ENCODE results near the gene GFER.
"Not testable (repeated sequence)": the region's sequence is repeated elsewhere in the genome, so short reads cannot be mapped to it uniquely, and the experiment has no call there.

The GFER gene

DNA sequence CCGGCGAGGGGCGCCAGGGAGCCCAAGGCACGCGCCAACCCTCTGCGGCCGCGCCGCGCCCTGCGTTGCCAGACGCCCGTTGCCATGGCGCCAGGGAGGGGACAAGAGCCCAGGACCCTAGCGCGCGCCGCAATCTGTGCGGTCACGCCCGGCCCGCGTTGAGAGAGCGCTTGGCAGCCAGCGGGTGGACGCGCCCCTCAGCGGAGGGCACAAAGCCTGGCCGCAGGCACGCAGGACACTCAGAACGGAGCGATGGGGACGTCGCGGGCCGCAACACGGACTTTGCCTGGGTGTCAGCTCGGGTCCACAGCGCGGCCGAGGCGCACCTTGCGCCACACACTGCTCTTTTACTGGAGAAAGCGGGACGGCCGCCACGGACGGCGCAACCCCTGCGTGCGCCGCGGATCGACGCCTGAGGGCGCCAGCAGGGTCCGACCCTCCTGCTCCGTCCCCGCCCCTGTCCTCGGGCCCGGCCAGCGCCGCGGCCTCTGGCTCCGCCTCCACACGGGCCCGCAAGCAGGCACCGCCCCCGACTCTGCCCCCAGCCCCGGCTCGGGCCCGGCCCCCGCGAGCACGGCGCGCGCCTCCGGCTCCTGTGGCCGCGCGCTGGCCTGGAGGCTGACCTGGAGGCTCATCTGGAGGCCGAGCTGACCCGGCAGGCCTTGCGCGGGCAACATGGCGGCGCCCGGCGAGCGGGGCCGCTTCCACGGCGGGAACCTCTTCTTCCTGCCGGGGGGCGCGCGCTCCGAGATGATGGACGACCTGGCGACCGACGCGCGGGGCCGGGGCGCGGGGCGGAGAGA lies at the start of gene GFER:
GFER (plus strand) TSS at position 650 of the 803 bp plus-strand sequence; CDS start at position 676, 26 bp downstream.
- DNase-seq: peak; percentile 97

GRCh38 chr16:1936945-1937479 lies 47.0 kb upstream of the GFER start:
- no peak for DNase-seq

DNA sequence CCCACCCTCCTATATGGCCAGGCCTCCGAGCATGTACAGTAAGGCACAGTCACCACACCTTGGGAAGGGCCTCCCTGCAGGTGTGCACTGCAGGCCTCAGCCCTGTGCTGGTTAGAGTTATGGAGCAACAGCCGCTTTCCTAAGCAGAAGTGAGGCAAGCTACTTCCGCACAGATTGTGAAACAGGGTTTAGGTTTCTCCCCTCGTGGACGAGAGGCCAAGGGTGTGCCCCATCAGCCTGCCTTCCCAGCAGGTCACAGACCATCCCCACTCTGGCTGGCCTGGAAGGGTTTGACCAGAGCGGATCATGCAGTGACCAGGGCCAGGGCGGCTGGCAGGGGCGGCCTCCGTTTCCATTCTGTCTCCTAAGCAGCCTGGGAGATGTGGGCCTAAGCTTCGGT lies 45.7 kb upstream of the GFER start:
- peak; percentile 39 for DNase-seq

- DNase-seq: no peak
These were observed 45.1 kb upstream of the GFER start for GRCh38 chr16:1938910-1939309.

GRCh38 chr16:1939833-1940232 lies 44.2 kb upstream of the GFER start:
- not testable (repeated sequence) for DNase-seq

GRCh38 chr16:1940273-1941161 lies 43.5 kb upstream of the GFER start:
- peak; percentile 45 for DNase-seq

- no peak for DNase-seq
These were observed 42.6 kb upstream of the GFER start for GRCh38 chr16:1941162-1942046.

DNA sequence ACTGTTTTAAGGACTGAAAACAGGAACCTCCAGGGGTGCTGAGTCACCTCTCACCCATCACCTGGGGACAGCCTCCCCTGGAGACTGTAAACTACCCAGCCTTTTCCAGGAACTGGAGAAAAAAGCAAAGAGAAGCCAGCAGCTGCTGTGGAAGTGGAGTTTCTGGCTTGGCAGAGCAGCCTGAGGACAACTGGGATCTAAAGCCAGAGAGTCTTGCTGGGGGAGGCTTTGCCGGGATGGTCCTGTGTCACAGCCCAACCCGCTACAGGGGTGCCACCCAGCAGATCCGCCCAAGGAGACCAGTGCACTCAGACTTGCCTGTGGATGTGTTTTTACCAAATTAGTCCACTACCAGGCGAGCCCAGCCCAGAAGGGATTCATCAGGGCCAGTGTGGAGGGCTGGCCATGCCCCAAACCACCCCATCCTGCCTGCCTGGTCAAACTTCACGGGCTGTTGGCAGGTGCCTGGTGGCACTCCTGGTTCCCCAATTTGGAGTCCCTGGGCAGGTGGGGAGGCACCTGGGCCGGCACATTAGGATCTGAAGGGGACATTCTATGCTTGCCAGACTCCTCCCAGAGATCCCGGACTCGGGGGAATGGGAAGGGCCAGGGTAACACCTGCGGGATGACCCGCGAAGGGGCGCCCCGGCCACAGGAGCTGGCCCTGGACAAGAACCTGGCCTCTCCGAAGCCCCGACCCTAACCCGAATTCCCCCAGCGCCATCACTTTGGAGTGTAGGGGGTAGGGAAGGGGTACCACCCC lies 41.8 kb upstream of the GFER start:
- no peak for DNase-seq

DNA sequence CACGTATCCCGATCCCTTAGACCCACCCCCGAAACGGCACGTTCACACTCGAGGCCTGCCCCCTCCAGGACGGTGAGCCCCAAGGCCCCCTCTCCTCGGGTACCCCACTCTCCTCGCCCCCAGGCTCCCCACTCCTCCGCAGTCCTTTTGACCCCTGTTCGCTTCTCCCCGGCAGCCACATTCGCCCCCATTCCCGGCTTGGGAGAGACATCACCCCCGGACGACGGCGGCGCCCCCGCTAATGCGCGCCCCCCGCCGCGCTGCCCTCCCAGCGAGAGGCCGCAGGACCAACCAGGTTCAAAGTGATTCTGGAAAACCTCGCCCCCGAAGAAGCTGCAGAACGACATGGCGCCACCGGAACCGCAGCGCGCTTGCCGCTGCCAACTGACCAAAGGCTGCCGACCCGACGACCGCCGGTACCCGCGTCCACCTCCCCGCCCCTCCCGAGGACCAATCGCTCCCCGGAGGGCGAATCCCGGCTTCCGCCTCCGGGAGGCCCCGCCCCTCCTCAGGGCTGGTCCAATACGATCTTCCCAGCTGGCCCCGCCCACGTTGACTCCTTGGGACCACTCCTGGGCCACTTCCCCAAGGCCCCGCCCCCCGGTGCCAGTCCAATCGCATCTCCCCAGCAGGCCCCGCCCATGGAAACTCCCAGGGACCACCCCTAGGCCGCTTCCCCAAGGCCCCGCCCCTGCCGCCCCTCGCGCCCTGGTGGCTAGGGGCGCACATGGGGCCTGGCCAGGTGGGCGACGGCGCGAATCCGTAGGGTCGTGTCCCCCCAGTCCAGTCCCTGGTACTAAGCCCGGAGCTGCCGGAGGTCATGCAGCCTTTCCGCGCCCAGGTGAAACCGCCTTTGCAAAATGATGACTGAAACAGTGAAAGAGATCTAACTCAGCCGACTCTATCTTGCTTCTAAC lies 40.9 kb upstream of the GFER start, which contains the start of gene MSRB1:
MSRB1 (minus strand) TSS at position 390 of the 917 bp plus-strand sequence; CDS start at position 347, 43 bp downstream.
- DNase-seq: peak; percentile 99

GRCh38 chr16:1944612-1945199 lies 39.3 kb upstream of the GFER start:
- DNase-seq: no peak

- DNase-seq: peak; percentile 47
These were observed 38.2 kb upstream of the GFER start for GRCh38 chr16:1945559-1946391.

DNA sequence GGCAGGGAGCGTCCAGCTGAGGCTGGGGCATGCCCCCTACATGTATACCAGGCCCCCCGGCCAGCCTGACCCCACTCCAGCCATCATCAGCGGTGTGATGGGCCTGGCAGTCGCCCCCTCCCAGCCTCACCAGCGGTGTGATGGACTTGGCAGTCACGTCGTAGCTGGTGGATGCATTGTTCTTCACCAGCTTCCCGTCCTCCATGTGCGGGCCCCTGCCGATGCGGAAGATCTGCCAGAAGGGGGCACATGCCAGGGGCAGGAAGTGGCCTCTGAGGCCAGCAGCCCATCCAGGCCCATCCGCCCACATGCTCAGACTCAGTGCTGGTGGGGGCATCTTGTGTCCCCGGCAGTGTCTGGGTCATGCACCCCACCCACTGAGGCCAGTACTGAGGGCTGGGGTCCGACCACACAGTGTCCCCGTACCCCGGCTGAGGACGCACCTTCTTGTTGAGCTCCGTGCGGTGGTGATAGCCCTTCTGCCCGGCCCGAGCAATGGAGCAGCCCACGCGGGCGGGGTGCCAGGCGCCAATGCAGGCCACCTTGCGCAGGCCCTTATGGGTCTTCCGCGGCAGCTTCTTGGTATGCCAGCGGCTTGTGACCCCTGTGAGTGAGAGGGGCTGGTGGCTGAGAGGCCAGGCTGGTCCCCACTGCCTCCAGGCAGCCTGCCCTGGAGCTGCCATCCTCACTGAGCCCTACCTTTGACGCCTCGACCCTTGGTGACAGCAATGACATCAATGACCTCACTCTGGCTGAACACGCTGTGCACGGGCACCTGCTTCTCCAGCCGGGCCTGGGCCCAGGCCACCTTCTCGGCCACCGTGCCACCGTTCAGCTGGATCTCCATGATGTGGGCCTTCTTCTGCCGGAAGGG lies 37.3 kb upstream of the GFER start:
- DNase-seq: peak; percentile 50

DNA sequence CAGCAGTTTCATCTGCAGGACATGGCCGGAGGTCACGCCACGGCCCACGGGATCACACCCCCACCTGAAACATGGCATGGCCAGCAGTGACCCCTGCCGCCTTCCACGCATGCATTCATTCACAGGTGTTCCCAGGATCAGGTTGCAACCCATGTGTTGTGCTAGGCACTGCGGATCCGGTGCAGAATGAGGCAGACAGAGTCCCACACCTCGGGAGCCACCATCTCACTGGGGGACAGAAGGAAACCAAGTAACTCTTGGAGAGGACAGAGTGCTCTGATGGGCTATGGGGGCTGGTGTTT lies 36.7 kb upstream of the GFER start:
- DNase-seq: no peak

- DNase-seq: no peak
These were observed 34.5 kb upstream of the GFER start for GRCh38 chr16:1949507-1949906.

GRCh38 chr16:1950047-1950446 lies 33.9 kb upstream of the GFER start:
- DNase-seq: peak; percentile 46

DNA sequence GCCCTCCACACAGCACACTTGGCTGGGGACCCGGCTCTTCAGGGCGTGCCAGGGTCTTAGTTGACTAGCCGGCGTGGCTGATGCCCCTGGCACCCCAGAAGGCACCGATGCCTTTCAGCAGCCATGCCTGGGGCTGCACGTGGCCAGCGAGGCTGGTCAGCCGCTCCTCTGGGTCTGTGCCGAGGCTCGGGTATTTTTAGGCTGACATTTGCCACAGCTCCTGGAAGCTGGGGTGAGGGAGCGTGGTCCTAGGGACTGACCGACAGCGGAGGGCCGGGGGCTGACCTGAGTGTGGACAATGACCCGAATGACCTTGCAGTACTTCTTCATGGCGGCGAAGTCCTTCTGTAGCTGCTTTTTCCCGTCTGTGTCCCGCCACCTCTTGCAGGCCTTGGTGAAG lies 33.4 kb upstream of the GFER start:
- DNase-seq: peak; percentile 49

DNA sequence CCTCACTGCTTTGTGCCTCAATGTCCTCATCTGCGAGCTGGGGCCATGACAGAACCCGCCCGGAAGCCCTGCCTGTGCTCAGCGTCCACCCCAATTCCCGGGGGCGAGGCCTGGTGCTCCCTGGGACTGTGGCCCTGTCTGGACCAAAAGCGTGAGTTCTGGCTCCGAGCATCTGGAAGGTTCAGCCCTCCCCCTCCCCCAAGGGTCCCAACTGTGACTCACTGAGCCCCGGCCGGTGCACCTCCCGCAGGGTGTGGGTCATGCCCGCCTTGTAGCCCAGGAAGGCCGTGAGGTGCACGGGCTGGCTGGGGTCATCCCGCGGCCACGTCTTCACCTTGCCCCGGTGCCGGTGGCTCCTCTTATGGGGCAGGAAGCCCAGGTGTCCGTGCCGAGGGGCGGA lies 30.3 kb upstream of the GFER start:
- DNase-seq: no peak

DNA sequence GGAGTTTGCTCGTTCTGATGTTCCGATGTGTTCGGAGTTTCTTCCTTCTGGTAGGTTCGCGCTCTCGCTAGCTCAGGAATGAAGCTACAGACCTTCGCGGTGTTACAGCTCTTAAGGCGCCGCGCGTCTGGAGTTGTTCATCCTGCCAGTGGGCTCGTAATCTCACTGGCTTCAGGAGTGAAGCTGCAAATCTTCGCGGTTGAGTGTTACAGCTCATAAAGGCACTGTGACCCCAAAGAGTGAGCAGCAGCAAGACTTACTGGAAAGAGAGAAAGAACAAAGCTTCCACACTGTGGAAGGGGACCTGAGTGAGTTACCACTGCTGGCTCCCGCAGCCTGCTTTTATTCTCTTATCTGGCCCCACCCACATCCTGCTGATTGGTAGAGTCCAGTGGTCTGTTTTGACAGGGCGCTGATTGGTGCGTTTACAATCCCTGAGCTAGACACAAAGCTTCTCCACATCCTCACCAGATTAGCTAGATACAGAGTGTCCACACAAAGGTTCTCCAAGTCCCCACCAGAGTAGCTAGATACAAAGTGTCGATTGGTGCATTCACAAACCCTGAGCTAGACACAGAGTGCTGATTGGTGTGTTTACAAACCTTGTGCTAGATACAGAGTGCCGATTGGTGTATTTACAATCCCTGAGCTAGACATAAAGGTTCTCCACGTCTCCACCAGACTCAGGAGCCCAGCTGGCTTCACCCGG lies 26.4 kb upstream of the GFER start:
- not testable (repeated sequence) for DNase-seq

All from islet precursor cell (in vitro differentiated cells).